CD4-positive, alpha-beta T cell treated with Interleukin-17A for 1 hour (primary cell): ENCODE measurements around the gene FAXC.
"Not testable (repeated sequence)": the region's sequence is repeated elsewhere in the genome, so short reads cannot be mapped to it uniquely, and the experiment has no call there.

ENCODE experiments used
- DNase-seq: peaks from one replicate; pipeline ENCODE4 v3.0.0-alpha.2; 2020

FAXC gene

DNA sequence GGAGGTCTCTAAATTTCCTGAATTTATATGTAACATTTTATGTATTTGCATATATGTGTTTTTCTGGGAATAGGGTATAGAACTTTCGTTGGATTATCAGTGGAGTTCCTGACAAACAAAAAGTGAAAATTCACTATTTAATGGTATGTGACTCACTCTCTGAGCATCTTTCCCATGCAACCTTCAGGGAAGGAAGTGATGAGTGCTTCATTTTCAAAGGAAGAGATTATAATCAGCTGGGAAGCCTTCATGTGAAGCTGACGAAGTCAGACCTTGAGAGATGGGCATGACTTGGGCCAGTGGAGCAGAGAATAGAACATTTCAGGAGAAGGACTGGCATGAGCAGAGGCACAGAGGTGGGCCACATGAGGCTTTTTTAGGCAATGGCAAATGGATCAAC, 72.7 kb downstream of the FAXC start:
- no peak for DNase-seq

DNA sequence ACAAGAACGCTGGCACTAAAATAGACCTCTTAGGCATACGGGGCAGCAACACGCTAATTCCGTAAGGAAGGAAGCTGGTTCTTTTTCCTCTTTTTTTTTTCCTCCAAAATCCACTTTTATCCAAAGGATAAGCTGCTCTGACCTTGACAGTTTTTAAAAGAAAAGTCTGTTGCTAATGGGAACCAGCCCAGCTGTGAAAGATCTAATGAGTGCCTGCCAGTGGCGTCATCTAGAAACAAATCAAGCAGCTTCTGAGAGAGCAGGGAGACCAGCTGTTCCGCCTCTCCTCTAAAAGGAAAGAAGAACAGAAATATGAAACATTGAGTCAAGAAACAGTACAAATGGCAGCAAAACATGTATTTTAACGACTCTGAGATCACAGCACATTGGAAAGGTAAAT, 78.6 kb downstream of the FAXC start:
- DNase-seq: no peak

DNA sequence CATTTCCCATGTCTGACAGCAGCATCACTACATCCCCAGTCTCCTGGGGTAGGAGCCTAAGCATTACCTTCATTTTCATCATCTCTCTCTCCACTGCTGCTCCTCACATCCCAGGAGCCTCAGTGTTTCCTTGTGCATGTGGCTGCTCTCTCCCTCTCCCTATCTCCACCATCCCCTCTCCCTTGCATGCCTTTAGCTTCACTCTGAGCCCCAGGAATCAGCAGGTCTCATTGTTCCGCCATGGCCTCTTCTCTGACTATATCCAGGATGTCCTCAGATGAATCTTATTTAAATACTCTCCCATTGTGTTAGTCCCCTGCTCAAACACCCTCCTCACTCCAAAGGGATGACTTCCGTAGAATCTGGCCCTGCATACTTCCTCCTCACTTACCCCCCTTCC, 79.4 kb downstream of the FAXC start:
- no peak for DNase-seq

- DNase-seq: no peak
These were observed 80.3 kb downstream of the FAXC start for GRCh38 chr6:99269207-99269606.

GRCh38 chr6:99266996-99267395, 82.5 kb downstream of the FAXC start:
- DNase-seq: not testable (repeated sequence)

DNA sequence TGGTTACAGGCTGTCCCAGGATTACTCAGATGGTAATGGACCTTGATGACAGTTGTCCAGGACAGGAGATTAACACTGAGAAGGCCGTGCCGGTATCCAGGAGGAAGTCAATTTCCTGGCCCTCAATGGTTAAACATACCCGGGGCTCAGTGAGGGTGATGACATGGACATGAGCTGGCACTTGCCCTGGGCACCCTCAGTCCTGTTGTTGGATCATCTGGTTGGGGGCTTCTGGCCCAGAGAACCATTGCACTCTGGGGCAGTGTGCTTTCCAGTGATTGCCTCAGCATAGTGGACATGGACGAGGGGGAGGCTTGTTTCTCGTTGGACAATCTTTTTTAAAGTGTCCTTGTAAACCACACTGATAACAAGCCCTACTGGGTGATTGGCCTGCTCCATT, 84.0 kb downstream of the FAXC start:
- DNase-seq: not testable (repeated sequence)

DNA sequence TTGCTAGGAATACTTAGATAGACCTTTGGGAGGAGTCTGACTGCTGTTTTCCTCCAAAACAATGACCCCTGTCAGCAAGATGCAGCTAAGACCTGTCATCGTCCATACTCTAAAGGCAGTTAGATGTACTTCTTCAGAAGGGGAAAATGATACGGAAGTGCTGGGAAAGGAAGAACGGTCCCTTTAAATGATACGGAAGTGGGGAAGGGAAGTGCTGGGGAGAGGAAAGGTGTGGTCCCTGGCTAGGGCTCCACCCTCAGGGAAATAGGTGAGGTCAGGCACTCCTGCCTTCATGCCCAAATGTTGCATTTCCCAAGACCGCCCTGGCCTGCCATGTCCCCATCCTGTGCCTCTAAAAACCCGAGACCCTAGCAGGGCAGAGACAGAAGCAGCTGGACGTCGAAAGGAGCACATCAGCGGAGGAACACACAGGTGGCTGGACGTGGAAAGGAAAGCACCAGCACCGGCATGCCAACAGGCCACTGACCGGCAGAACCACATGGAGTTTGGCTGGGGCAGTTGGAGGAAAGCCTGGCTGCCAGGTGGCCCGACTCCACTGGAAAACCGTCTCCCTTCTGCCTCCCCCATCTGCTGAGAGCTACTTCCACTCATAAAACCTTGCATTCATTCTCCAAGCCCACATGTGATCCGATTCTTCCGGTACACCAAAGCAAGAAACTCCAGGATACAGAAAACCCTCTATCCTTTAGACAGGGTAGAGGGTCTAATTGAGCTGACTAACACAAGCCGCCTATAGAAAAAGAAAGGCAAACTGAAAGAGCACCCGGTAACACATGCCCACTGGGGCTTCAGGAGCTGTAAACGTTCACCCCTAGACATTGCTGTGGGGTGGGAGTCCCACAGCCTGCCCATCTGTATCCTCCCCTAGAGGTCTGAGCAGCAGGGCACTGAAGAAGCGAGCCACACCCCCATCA, 94.6 kb downstream of the FAXC start:
- no peak for DNase-seq

- DNase-seq: no peak
These were observed 96.2 kb downstream of the FAXC start for GRCh38 chr6:99253271-99253670.

- DNase-seq: no peak
These were observed 97.1 kb downstream of the FAXC start for GRCh38 chr6:99252421-99252820.

GRCh38 chr6:99250476-99250875, 99.0 kb downstream of the FAXC start:
- no peak for DNase-seq

GRCh38 chr6:99246602-99247001, 102.9 kb downstream of the FAXC start:
- no peak for DNase-seq

- DNase-seq: no peak
These were observed 107.5 kb downstream of the FAXC start for GRCh38 chr6:99241905-99242534.

- no peak for DNase-seq
These were observed 113.5 kb downstream of the FAXC start for GRCh38 chr6:99236010-99236409.

- no peak for DNase-seq
These were observed 116.3 kb downstream of the FAXC start for GRCh38 chr6:99233219-99233618.

GRCh38 chr6:99232056-99232455, 117.4 kb downstream of the FAXC start:
- no peak for DNase-seq

DNA sequence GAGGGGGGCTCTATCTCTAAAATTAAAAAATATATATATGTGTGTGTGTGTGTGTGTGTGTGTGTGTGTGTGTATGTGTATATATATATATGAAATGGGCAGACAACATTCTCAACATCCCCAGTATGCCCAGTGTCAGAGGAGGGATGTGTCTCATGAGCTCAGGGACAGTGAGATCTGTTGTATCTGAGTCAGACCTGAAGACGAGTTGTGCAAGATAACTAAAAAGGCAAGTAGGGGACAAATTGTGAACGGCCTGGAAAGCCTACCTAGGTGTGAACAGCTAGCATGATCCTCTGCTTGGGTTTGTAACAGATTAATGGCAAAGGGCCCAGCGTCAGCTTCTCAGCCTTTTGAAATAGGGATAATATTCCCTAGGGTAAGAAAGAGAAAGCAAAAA, 124.3 kb downstream of the FAXC start:
- DNase-seq: no peak
